Middle frontal gyrus (tissue), 1 donor: ENCODE measurements around the gene ASRGL1.

Experiments used
- DNase-seq: peaks from one replicate; pipeline ENCODE4 v3.0.0-alpha.2; 2015; ENCODE audit warnings: low spot score; ENCODE audit errors: extremely low spot score

ASRGL1 gene

GRCh38 chr11:62439785-62440602 lies 102.7 kb downstream of the ASRGL1 start:
- DNase-seq, result no peak
